ENCODE data around the gene BTG1.

Gene BTG1

DNA sequence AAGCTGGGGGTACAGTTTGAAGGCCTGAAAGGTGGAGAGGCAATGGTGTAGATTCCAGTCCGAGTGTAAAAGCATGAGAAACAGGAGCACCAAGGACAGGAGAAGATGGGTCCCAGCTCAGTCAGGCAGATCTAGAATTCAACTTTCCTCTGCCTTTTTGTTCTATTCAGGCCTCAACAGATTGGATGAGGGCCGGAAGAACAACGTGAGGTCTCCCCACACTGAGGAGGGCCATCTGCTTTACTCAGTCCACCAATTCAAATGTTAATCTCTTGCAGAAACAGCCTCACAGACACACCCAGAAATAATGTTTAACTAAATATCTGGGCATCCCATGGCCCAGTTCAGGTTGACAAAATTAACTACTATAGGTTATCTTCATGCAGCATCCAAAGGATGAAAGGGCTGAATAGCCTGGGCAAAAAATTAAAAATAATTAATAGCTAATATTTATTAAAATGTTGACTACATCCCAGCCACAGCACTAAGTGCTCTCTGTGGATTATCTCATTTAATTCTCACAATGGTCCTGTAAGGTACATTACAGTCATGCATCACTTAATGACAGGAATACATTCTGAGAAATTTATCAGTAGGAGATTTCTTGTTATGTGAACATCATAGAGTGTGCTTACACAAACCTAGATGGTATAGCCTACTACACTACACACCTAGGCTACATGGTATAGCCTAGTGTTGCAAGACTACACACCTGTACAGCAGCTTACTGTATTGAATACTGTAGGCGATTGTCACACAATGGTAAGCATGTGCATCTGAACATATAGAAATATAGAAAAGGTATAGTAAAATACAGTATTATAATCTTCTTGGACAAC lies 22.5 kb downstream of the BTG1 start:
- POLR2A ChIA-PET: interaction anchor here (1.8 kb wide), 1 partner anchor 23 kb away, joined by 6 read pairs; the partner anchor contains the start of gene BTG1
- TF ChIP-seq SUZ12 (IDR thresholded peaks at IDR 0.05) (no peak), FOXM1 (IDR thresholded peaks at IDR 0.05; ENCODE audit: borderline replicate concordance) (no peak), ARNT (IDR thresholded peaks at IDR 0.05) (no peak), TARDBP (IDR thresholded peaks at IDR 0.05) (no peak), FOXK2 (IDR thresholded peaks at IDR 0.05) (no peak), ELF4 (IDR thresholded peaks at IDR 0.05) (no peak), CTBP1 (IDR thresholded peaks at IDR 0.05; ENCODE audit: borderline replicate concordance) (no peak), SP1 (IDR thresholded peaks at IDR 0.05) (no peak), FOXA1 (IDR thresholded peaks at IDR 0.05) (no peak), BHLHE40 (IDR thresholded peaks at IDR 0.05; ENCODE audit: borderline replicate concordance) (no peak), ZNF384 (IDR thresholded peaks at IDR 0.05) (no peak), HDGF (IDR thresholded peaks at IDR 0.05; ENCODE audit: borderline replicate concordance) (no peak), L3MBTL2 (conservative IDR thresholded peaks at IDR 0.05) (no peak)
- TF ChIP-seq, protein P1, sequence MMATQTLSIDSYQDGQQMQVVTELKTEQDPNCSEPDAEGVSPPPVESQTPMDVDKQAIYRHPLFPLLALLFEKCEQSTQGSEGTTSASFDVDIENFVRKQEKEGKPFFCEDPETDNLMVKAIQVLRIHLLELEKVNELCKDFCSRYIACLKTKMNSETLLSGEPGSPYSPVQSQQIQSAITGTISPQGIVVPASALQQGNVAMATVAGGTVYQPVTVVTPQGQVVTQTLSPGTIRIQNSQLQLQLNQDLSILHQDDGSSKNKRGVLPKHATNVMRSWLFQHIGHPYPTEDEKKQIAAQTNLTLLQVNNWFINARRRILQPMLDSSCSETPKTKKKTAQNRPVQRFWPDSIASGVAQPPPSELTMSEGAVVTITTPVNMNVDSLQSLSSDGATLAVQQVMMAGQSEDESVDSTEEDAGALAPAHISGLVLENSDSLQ (IDR thresholded peaks at IDR 0.05): no peak
- no peak for DNase-seq (ENCODE audit: extremely low spot score)
- CTCF ChIA-PET: interaction anchor here (0.6 kb wide), 1 partner anchor 212 kb away, joined by 7 read pairs; no protein-coding TSS in a partner anchor

DNA sequence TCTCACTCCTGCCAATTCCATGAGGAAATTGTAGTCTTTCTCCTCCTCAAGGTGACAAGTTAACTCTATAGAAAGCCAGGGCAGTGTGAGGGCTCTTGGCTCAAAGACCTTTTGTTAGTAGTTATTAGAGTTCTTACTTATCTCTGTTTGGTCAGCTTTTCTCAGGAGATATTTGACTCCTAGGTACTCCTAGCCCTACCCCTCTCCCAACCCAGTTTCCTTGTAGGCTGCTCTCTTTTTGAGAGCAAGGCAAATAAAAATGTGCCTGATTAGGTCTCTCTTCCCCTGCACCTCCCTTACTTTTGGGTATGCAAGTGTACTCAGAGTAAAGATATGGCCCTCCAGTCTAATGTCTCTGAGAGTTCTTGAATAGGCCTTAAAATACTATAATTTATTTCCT lies 23.8 kb downstream of the BTG1 start:
- POLR2A ChIA-PET: no interaction called here
- TF ChIP-seq BHLHE40 (IDR thresholded peaks at IDR 0.05; ENCODE audit: borderline replicate concordance) (no peak), L3MBTL2 (conservative IDR thresholded peaks at IDR 0.05) (no peak), SUZ12 (IDR thresholded peaks at IDR 0.05) (no peak), FOXK2 (IDR thresholded peaks at IDR 0.05) (no peak), FOXM1 (IDR thresholded peaks at IDR 0.05; ENCODE audit: borderline replicate concordance) (no peak), CTBP1 (IDR thresholded peaks at IDR 0.05; ENCODE audit: borderline replicate concordance) (no peak), FOXA1 (IDR thresholded peaks at IDR 0.05) (no peak), TARDBP (IDR thresholded peaks at IDR 0.05) (no peak), SP1 (IDR thresholded peaks at IDR 0.05) (no peak), ELF4 (IDR thresholded peaks at IDR 0.05) (no peak), NFRKB (IDR thresholded peaks at IDR 0.05) (no peak), ARNT (IDR thresholded peaks at IDR 0.05) (no peak), HDGF (IDR thresholded peaks at IDR 0.05; ENCODE audit: borderline replicate concordance) (no peak), LEF1 (IDR thresholded peaks at IDR 0.05; ENCODE audit: borderline replicate concordance) (no peak), ZNF384 (IDR thresholded peaks at IDR 0.05) (no peak)
- TF ChIP-seq, protein P1 (IDR thresholded peaks at IDR 0.05): no peak
- DNase-seq (ENCODE audit: extremely low spot score): no peak
- CTCF ChIA-PET: interaction anchor here (0.6 kb wide), 1 partner anchor 21 kb away, joined by 3 read pairs; no protein-coding TSS in a partner anchor

DNA sequence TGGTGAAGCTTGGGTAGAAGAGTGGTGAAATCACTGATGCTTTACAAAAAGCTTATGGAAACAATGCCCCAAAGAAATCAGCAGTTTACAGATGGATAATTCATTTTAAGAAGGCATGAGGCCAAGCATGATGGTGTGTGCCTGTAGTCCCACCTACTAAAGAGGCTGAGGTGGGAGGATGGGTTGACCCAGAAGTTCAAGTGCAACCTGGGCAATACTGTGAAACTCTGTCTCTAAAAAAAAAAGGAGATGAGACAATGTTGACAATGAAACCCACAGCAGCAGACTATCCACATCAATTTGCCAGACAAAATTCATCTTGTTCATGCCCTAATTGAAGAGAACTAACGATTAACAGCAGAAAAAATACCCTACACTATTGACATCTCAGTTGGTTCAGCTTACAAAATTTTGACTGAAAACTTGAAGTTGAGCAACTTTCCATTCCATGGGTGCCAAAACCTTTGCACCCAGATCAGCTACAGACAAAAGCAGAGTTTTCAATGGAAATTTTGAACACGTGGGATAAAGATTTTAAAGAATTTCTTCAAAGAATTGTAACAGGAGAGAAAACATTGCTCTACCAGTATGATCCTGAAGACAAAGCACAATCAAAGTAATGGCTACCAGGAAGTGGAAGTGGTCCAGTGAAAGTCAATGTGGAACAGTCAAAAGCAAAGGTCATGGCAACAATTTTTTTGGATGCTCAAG lies 26.7 kb downstream of the BTG1 start:
- DNase-seq (ENCODE audit: extremely low spot score): no peak
- CTCF ChIA-PET: interaction anchor here (0.9 kb wide), 1 partner anchor 13 kb away, joined by 3 read pairs; no protein-coding TSS in a partner anchor
- TF ChIP-seq FOXM1 (IDR thresholded peaks at IDR 0.05; ENCODE audit: borderline replicate concordance): no peak
- no peak for TF ChIP-seq SP1 (IDR thresholded peaks at IDR 0.05)
- TF ChIP-seq FOXK2 (IDR thresholded peaks at IDR 0.05): no peak
- no peak for TF ChIP-seq NFRKB (IDR thresholded peaks at IDR 0.05)
- TF ChIP-seq CTBP1 (IDR thresholded peaks at IDR 0.05; ENCODE audit: borderline replicate concordance): no peak
- no peak for TF ChIP-seq TARDBP (IDR thresholded peaks at IDR 0.05)
- TF ChIP-seq FOXA1 (IDR thresholded peaks at IDR 0.05): no peak
- TF ChIP-seq BHLHE40 (IDR thresholded peaks at IDR 0.05; ENCODE audit: borderline replicate concordance): no peak
- TF ChIP-seq ARNT (IDR thresholded peaks at IDR 0.05): no peak
- TF ChIP-seq ZNF384 (IDR thresholded peaks at IDR 0.05): no peak
- no peak for TF ChIP-seq LEF1 (IDR thresholded peaks at IDR 0.05; ENCODE audit: borderline replicate concordance)
- no peak for TF ChIP-seq SUZ12 (IDR thresholded peaks at IDR 0.05)
- TF ChIP-seq HDGF (IDR thresholded peaks at IDR 0.05; ENCODE audit: borderline replicate concordance): no peak
- no peak for TF ChIP-seq L3MBTL2 (conservative IDR thresholded peaks at IDR 0.05)
- TF ChIP-seq, protein P1 (IDR thresholded peaks at IDR 0.05): no peak
- TF ChIP-seq ELF4 (IDR thresholded peaks at IDR 0.05): no peak
- POLR2A ChIA-PET: no interaction called here

DNA sequence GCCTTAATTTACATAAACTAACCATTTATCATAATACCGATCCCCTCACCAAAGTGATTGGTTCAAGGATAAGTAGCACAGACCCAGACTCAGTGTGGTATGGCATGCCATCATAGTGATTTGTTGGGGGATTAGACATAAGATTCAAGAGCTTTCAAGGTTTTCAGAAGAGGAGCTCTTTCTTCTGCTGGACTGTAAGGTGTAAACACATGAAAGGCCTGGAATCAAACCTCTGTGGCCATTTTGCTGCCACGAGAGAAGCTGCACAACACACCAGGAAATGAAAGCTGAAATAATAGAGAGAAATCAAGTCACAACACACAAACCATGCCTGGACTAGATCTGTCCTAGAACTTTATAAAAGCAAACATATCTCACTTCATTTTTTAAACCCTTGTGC lies 30.8 kb downstream of the BTG1 start:
- TF ChIP-seq ARNT (IDR thresholded peaks at IDR 0.05) (no peak), ELF4 (IDR thresholded peaks at IDR 0.05) (no peak), LEF1 (IDR thresholded peaks at IDR 0.05; ENCODE audit: borderline replicate concordance) (no peak)
- DNase-seq (ENCODE audit: extremely low spot score): no peak
- ChIA-PET POLR2A (interaction anchor here (2.1 kb wide), 1 partner anchor 31 kb away, joined by 10 read pairs; the partner anchor contains the start of gene BTG1), CTCF (no interaction called here)

GRCh38 chr12:92111256-92111655 lies 34.4 kb downstream of the BTG1 start:
- DNase-seq (ENCODE audit: extremely low spot score): no peak
- TF ChIP-seq ELF4 (IDR thresholded peaks at IDR 0.05) (no peak), ZNF384 (IDR thresholded peaks at IDR 0.05) (no peak), NFRKB (IDR thresholded peaks at IDR 0.05) (no peak), BHLHE40 (IDR thresholded peaks at IDR 0.05; ENCODE audit: borderline replicate concordance) (no peak)
- ChIA-PET CTCF (no interaction called here), POLR2A (interaction anchor here (1.5 kb wide), 1 partner anchor 34 kb away, joined by 3 read pairs; the partner anchor contains the start of gene BTG1)

Data from HEK293T (cell line).